ENCODE results near the gene PCP4.

DNA sequence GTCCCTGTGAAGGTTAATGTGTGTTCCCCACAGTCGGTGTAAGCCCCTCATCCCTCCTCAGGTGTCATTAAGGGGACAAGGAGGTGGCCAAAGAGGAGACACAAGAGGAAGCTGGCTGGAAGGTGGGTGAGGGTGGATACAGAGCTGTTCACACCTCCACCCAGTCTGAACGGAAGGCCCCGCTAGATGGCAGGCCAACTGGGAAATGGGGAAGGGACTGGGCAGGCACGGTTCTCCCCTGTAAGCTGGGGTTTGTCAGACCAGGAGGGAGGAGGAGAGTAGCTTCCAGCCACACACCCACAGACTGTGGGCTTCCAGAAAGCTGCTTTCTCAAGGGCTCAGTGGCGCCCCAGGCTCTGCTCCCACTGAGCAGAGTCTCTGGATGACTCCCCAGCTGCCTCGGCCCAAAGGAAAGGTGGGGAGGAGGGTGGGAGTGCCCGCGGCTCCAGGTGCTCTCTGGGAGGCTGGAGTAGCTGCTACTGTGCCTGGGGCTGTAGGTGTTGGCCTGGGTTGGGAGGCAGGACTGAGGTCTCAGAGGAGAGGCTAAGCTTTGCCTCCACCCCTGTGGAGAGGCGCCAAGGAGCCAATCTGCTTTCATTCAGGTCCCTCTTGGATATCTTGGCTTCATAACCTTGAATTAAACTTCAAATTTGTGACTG, 41.2 kb downstream of the PCP4 start:
- TF ChIP-seq, protein P1, sequence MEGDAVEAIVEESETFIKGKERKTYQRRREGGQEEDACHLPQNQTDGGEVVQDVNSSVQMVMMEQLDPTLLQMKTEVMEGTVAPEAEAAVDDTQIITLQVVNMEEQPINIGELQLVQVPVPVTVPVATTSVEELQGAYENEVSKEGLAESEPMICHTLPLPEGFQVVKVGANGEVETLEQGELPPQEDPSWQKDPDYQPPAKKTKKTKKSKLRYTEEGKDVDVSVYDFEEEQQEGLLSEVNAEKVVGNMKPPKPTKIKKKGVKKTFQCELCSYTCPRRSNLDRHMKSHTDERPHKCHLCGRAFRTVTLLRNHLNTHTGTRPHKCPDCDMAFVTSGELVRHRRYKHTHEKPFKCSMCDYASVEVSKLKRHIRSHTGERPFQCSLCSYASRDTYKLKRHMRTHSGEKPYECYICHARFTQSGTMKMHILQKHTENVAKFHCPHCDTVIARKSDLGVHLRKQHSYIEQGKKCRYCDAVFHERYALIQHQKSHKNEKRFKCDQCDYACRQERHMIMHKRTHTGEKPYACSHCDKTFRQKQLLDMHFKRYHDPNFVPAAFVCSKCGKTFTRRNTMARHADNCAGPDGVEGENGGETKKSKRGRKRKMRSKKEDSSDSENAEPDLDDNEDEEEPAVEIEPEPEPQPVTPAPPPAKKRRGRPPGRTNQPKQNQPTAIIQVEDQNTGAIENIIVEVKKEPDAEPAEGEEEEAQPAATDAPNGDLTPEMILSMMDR (IDR thresholded peaks at IDR 0.05), result no peak
- no peak for TF ChIP-seq POLR2A (IDR thresholded peaks at IDR 0.05)
